ENCODE data around the gene RIMBP3C.

DNA sequence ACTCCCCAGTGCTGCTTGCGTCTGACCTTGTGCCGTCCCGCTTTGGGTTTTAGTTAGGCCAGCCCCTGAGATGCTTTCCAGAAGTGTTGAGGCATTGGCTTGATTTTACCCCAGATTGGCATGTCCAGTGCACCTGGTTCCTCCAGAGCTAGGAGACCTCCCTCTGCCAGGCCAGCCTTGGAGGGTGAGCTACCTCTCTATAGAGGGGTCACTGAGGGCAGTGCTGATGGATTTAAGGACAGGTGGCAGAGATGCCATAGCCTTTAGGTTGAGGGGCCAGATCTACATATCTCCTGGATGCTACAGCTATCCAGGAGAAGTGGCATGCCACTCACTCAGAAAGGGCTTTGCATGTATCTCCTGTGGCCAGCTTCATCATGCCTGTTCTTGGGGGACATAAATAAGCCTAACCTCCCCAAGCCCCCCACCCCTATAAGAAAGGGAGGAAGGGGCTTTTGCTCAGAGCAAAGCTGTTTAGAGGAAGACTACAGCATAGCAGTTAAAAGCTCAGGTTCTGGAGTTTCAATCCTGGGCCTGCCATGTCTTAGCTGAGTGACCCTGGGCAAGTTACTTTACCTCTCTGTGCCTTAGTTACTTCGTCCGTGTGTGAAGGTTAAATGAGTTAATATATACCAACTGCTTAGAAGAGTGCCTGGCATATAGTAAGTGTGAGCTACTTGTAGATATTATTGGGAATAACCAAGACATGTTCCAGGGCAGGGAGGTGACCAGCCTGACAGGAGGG lies 22.7 kb upstream of the RIMBP3C start:
- TF ChIP-seq, protein P1, sequence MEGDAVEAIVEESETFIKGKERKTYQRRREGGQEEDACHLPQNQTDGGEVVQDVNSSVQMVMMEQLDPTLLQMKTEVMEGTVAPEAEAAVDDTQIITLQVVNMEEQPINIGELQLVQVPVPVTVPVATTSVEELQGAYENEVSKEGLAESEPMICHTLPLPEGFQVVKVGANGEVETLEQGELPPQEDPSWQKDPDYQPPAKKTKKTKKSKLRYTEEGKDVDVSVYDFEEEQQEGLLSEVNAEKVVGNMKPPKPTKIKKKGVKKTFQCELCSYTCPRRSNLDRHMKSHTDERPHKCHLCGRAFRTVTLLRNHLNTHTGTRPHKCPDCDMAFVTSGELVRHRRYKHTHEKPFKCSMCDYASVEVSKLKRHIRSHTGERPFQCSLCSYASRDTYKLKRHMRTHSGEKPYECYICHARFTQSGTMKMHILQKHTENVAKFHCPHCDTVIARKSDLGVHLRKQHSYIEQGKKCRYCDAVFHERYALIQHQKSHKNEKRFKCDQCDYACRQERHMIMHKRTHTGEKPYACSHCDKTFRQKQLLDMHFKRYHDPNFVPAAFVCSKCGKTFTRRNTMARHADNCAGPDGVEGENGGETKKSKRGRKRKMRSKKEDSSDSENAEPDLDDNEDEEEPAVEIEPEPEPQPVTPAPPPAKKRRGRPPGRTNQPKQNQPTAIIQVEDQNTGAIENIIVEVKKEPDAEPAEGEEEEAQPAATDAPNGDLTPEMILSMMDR (IDR thresholded peaks at IDR 0.05; ENCODE audit: insufficient read depth, low read depth, low read length) = no peak
- no peak for TF ChIP-seq EZH2 (IDR thresholded peaks at IDR 0.05; ENCODE audit: insufficient read depth, low read length)

Measured in astrocyte (in vitro differentiated cells and primary cell).